GM12874 (cell line): ENCODE results near the gene TPO.

Experiments used
- CTCF ChIP-seq: IDR thresholded peaks from 2 replicates; pipeline ENCODE4 v1.5.1; 2011; ENCODE audit warnings: low read depth, mild to moderate bottlenecking, control low read depth, low read length, moderate library complexity; ENCODE audit not compliant: insufficient read depth

Gene TPO

GRCh38 chr2:1422716-1423285, 9.5 kb downstream of the TPO start:
- TF ChIP-seq CTCF = no peak

DNA sequence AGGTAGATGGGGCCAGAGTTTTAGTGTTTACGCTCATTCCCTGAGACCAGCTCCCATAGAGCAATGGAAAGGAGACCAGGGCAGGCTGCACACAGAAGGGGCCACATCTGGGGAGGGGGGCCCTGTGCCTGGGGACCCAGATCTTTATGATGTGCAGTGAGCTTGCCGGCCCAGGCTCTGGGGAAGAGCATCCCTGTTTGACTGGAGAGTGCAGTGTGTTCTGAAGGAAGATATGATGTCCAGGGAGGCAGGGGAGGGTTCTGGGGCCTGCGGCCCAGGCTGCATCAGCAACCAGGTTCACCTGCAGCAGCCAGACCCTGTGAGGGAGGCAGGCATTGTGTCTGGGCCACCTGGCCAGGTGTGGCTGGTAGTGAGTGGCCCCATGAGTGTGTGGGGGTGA, 13.8 kb downstream of the TPO start:
- no peak for TF ChIP-seq CTCF

- TF ChIP-seq CTCF = no peak
Measured at GRCh38 chr2:1429895-1430294, 16.6 kb downstream of the TPO start.

- TF ChIP-seq CTCF = no peak
Measured at GRCh38 chr2:1430491-1430890, 17.2 kb downstream of the TPO start.

GRCh38 chr2:1431886-1432400, 18.7 kb downstream of the TPO start:
- no peak for TF ChIP-seq CTCF

DNA sequence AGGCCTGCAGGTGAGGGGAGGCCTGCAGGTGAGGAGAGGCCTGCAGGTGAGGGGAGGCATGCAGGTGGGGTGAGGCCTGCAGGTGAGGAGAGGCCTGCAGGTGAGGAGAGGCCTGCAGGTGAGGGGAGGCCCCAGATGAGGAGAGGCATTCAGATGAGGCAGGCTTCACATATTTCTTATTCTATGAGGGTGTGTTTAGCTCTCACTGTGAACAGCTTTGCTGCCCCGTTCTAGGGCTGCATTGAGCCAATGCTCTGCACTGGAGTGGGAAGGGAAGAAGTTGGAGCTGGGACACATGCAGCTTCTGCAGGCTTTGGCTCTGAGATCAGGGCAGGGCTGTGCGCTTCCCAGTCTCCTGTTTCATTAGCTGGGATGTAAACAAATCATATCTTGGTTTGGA, 19.5 kb downstream of the TPO start:
- no peak for TF ChIP-seq CTCF

DNA sequence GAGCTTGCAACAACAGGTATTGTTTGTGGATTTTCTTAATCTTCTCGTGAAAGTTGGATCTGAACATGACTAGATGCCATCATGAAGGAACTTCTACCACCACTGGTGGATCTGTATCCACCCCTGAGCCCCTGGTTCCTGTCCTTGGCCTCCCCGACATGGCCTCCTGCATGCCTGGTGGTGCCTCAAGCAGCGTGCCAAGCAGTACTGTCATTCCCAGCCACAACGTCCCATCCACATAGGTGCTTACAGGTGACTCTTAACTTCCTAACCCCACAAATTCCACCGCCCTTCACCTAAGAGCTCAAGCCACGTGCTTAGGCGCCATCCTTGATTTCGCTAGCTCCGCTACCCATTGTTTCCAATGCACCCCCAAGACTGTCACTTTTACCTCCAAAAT, 23.1 kb downstream of the TPO start:
- no peak for TF ChIP-seq CTCF
